ENCODE measurements around the gene CDV3.

CDV3 gene

GRCh38 chr3:133595341-133595740 is 21.9 kb downstream of the CDV3 start:
- DNase-seq (ENCODE audit: low read depth), result no peak
- no peak overlapping the region for H3K4me3 ChIP-seq (ENCODE audit: low read depth, low read length)

- DNase-seq (ENCODE audit: low read depth), result no peak
- no peak overlapping the region for H3K4me3 ChIP-seq (ENCODE audit: low read depth, low read length)
Measured at GRCh38 chr3:133598405-133598804, 24.9 kb downstream of the CDV3 start.

GRCh38 chr3:133599280-133599679 is 25.8 kb downstream of the CDV3 start:
- no peak for DNase-seq (ENCODE audit: low read depth)
- H3K4me3 ChIP-seq (ENCODE audit: low read depth, low read length), result no peak overlapping the region

- no peak for DNase-seq (ENCODE audit: low read depth)
- no peak overlapping the region for H3K4me3 ChIP-seq (ENCODE audit: low read depth, low read length)
Measured at GRCh38 chr3:133600572-133601081, 27.1 kb downstream of the CDV3 start.

GRCh38 chr3:133606342-133606741 is 32.9 kb downstream of the CDV3 start:
- DNase-seq (ENCODE audit: low read depth), result no peak
- H3K4me3 ChIP-seq (ENCODE audit: low read depth, low read length), result no peak overlapping the region

- no peak for DNase-seq (ENCODE audit: low read depth)
- H3K4me3 ChIP-seq (ENCODE audit: low read depth, low read length), result no peak overlapping the region
Measured at GRCh38 chr3:133606902-133607301, 33.4 kb downstream of the CDV3 start.

GRCh38 chr3:133607816-133608215 is 34.3 kb downstream of the CDV3 start:
- DNase-seq (ENCODE audit: low read depth), result no peak
- H3K4me3 ChIP-seq (ENCODE audit: low read depth, low read length), result no peak overlapping the region

- no peak for DNase-seq (ENCODE audit: low read depth)
Measured at GRCh38 chr3:133608388-133608787, 34.9 kb downstream of the CDV3 start.

GRCh38 chr3:133610031-133610430 is 36.5 kb downstream of the CDV3 start:
- no peak for DNase-seq (ENCODE audit: low read depth)
- no peak overlapping the region for H3K4me3 ChIP-seq (ENCODE audit: low read depth, low read length)

More at GRCh38 chr3:133608388-133608787, 34.9 kb downstream of the CDV3 start:
- no peak overlapping the region for H3K4me3 ChIP-seq (ENCODE audit: low read depth, low read length)

GRCh38 chr3:133611534-133611933 is 38.0 kb downstream of the CDV3 start:
- no peak overlapping the region for H3K4me3 ChIP-seq (ENCODE audit: low read depth, low read length)
- DNase-seq (ENCODE audit: low read depth), result no peak

- DNase-seq (ENCODE audit: low read depth), result no peak
- H3K4me3 ChIP-seq (ENCODE audit: low read depth, low read length), result no peak overlapping the region
Measured at GRCh38 chr3:133620066-133620784, 46.7 kb downstream of the CDV3 start.

- DNase-seq (ENCODE audit: low read depth), result no peak
Measured at GRCh38 chr3:133627789-133628188, 54.3 kb downstream of the CDV3 start.

GRCh38 chr3:133629146-133629545 is 55.7 kb downstream of the CDV3 start:
- DNase-seq (ENCODE audit: low read depth), result no peak
- no peak overlapping the region for H3K4me3 ChIP-seq (ENCODE audit: low read depth, low read length)

More at GRCh38 chr3:133627789-133628188, 54.3 kb downstream of the CDV3 start:
- H3K4me3 ChIP-seq (ENCODE audit: low read depth, low read length), result no peak overlapping the region

GRCh38 chr3:133633439-133633838 is 60.0 kb downstream of the CDV3 start:
- no peak for DNase-seq (ENCODE audit: low read depth)
- H3K4me3 ChIP-seq (ENCODE audit: low read depth, low read length), result no peak overlapping the region
